Activated naive CD4-positive, alpha-beta T cell treated with anti-CD3 and anti-CD28 coated beads, Interleukin-2, amount 50 U/mL, for 16 hours (primary cell): ENCODE data around the gene FCSK.
"Not testable (repeated sequence)": the region's sequence is repeated elsewhere in the genome, so short reads cannot be mapped to it uniquely, and the experiment has no call there.

Experiments used
- DNase-seq: peaks from one replicate; pipeline ENCODE4 v3.0.0-alpha.2; 2020

The FCSK gene

GRCh38 chr16:70432356-70432722 is 22.1 kb upstream of the FCSK start:
- DNase-seq, result no peak

DNA sequence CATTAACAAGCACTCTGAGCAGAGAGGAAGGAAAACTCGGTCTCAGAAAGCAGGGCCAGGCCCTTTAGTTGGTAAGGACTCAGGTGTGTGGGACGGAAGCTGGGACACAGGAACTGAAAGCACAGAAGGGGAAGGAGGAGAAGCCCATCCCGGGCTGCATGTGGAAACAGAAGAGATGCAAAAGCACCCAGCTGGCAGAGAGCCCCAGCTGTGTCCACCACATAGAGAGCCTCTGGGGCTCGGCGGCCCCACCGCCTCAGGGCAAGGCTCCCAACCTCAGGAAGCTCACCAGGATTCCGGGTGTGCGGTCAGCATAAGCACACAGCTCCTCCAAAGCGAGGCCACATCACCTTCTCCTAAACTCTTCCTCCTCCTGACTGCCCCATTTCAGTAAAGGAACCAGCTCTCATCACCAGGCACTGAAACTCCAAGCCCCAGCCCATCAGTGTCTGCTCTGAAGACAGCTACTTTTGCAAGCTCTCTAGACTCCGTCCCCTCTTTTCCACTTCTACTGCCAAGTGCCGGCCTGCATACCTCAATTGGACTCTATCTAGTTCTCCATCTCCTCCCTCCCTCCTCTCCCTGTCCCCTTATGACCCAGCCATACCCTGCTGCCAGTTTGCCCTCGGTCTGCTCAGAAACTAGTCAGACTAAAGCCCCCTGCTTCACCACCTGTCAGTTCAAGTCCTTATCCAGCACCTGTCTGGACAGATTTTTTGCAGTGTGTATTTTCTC is 21.5 kb upstream of the FCSK start:
- no peak for DNase-seq

GRCh38 chr16:70433458-70434103 is 20.8 kb upstream of the FCSK start:
- DNase-seq, result no peak

GRCh38 chr16:70434484-70435260 is 19.7 kb upstream of the FCSK start:
- DNase-seq, result no peak

- DNase-seq, result no peak
Observed at GRCh38 chr16:70437017-70437581, 17.3 kb upstream of the FCSK start.

DNA sequence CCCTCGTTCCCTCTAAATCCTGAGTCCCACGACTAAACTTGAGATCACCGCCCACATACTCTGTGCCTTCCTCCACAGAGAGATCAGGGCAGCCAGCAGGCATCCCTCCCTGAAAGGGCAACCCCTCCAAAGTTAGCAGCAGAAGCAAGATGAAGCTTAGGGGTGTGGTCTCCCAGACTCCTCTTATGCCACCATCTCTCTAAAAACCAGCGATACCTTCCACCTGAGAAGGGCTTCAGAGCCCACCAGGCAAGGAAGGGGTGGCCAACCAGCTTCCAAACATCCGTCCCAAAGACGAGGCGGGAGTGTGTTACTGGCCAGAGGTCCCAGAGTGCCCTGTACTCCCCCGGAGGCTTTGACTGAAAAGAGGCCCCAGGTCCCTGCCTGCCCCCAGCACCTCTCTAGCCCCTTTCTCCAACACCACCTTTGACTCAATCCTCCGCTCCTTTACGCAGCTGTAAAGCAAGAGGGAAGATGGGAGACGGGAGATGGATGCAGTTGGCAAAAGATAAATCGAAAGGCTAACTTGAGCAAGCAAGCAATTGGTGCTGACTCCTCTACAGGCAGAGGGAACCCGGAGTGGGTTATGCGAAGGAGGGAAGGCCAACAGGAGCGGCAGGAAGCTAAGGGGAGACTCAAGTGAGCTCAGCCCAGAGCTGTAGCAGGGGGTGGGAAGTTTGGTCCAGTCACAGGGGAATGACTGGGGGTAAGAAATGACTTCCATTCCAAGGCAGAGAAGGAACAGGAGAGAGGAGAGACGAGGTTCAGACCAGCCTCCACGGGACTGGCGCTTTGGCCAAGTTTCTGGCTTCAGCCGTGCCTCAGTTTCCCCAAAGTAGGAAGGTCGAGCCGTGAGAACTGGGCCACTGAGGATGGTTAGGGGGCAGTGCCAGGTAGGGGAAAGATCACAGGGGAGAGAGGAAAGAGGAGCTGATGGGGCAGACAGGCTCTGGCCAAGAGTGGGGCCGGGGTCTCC is 16.5 kb upstream of the FCSK start:
- DNase-seq, result no peak

- no peak for DNase-seq
Observed at GRCh38 chr16:70438585-70438968, 15.8 kb upstream of the FCSK start.

- DNase-seq, result peak; percentile 94
Observed at GRCh38 chr16:70438969-70439862, 15.2 kb upstream of the FCSK start, which contains the start of gene ST3GAL2. Gene ST3GAL2, minus strand, starts transcription at chr16:70439100. Its CDS starts 40,570 bp downstream, at chr16:70398530.

DNA sequence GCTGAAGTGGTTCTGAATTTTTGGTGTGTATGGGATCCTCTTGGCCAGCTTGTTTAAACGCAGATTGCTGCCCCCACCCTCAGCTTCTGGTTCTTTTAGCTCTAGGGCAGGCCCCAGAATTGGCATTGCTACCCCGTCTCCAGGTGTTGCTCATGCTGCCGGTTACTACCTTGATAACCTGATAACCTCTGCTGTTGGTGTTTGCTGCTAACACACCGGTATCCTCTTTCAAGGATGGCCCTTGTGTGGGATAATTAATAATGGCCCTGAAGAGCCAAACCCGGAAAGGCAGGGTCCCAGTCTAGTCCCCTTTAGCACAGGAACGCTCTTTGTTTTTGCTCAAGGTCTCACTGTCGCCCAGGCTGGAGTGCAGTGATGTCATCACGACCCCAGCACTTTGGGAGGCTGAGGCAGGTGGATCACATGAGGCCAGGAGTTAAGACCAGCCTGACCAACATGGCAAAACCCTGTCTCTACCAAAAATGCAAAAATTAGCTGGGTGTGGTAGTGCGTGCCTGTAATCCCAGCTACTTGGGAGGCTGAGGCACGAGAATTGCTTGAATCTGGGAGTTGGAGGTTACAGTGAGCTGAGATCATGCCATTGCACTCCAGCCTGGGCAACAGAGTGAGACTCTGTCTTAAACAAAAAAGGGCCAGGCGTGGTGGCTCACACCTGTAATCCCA is 14.2 kb upstream of the FCSK start:
- no peak for DNase-seq

GRCh38 chr16:70441406-70441990 is 12.9 kb upstream of the FCSK start:
- DNase-seq, result no peak

DNA sequence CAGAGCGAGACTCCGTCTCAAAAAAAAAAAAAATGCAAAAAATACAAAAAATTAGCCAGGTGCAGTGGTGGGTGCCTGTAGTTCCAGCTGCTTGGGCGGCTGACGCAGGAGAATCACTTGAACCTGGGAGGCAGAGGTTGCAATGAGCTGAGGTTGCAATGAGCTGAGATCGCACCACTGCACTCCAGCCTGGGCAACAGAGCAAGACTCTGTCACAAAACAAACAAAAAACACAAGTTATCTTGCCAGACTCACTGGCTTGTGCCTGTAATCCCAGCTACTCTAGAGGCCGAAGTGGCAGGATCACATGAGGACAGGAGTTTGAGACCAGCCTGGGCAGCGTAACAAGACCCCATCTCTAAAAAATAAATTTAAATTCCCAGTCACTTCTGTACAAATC is 12.1 kb upstream of the FCSK start:
- no peak for DNase-seq

DNA sequence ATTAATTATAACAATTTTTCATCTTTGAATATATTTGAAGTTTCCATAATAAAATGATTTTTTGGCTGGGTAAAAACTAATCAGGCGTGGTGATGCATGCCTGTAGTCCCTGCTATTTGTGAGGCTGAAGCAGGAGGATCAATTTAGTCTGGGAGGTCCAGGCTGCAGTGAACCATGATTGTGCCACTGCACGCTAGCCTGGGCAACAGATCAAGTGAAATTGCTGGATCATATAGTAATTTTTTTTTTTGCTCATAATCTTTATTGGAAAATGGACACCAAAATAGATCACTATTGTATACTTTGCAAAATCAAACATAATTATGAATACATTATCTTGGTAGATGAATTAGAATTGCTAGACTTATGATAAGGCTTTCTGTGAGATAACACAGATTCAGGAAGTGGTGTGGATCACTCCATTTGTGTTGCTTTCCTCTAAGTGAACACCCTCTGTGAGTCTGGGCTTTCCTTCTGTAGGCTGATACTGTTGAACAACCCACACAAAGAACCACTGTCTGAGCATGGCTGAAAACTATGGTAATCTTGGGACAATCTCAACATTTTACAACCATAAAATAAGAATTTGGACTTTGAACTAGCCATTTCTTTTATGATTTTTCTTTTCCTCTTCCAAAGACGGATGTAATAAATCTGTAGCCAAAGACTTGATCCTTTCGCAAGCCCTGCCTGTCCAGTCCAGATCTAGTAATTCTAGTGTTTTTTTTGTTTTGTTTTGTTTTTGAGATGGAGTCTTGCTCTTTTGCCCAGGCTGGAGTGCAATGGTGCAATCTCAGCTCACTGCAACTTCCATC is 9.9 kb upstream of the FCSK start:
- DNase-seq, result no peak

GRCh38 chr16:70448075-70448474 is 6.3 kb upstream of the FCSK start:
- no peak for DNase-seq

DNA sequence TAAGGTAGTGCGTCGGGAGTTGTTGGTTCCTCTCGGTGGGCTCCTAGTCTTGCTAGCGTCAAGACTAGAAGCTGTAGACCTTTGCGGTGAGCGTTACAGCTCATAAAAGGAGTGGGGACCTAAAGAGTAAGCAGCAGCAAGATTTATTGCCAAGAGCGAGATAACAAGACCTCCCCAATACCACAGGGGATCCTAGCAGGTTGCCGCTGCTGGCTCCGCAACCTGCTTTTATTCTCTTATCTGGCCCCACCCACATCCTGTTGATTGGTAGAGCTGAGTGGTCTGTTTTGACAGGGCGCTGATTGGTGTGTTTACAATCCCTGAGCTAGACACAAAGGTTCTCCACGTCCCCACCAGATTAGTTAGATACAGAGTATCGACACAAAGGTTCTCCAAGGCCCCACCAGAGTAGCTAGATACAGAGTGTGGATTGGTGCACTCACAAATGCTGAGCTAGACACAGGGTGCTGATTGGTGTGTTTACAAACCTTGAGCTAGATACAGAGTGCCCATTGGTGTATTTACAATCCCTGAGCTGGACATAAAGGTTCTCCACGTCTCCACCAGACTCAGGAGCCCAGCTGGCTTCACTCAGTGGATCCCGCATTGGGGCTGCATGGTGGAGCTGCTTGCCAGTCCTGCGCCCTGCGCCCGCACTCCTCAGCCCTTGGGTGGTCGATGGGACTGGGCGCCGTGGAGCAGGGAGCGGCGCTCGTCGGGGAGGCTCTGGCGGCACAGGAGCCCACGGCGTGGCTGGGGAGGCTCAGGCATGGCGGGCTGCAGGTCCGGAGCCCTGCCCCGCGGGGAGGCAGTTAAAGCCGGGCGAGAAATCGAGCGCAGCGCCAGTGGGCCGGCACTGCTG is 4.0 kb upstream of the FCSK start:
- not testable (repeated sequence) for DNase-seq

GRCh38 chr16:70451004-70451340 is 3.4 kb upstream of the FCSK start:
- DNase-seq, result not testable (repeated sequence)

- no peak for DNase-seq
Observed at GRCh38 chr16:70453117-70453891, 1.1 kb upstream of the FCSK start.

GRCh38 chr16:70453892-70454221 is 538 bp upstream of the FCSK start:
- no peak for DNase-seq

GRCh38 chr16:70455910-70456309 is 1.5 kb downstream of the FCSK start:
- DNase-seq, result no peak
